Measurements from ENCODE around the gene MAML3. TPM values are rescaled to one million over a fixed set of nuclear protein-coding genes. Genes with fewer than 3 reads are reported as not detected.
A peak's percentile ranks its signal among the peaks of the same experiment; 100 is the strongest.

MAML3 gene
- total RNA-seq, 6 donors from 2014 or later = 9.6 to 31.4 (median 14.5) TPM

- Histone ChIP-seq H3K27ac (peak overlapping the region; percentile 78 to 88 (median 88)), H3K4me1 (peaks cover 24 to 37% (median 29%) of the 10 kb centered on the region in 4 donors), H3K9me3 (no peaks in the 10 kb centered on the region), H3K36me3 (no peaks in the 10 kb centered on the region), H3K4me3 (peak overlapping the region in 2 of 4 donors; percentile 2 to 3), H3K27me3 (no peaks in the 10 kb centered on the region)
- TF ChIP-seq EP300 (IDR thresholded peaks at IDR 0.05) (peak in 2 of 4 donors; percentile 18 to 68), POLR2AphosphoS5 (IDR thresholded peaks at IDR 0.05) (peak; percentile 69 to 73), CTCF (IDR thresholded peaks at IDR 0.05) (peak in 2 of 6 experiments; percentile 17 to 24), POLR2A (IDR thresholded peaks at IDR 0.05) (peak in 1 of 4 donors; percentile 49)
- DNase-seq (peak in 1 of 2 donors; percentile 76), ATAC-seq (ENCODE audit: low FRiP score in 2 of 2) (peak; percentile 87 to 89)
- 3 to 4% methylated on average over 6 to 10 of the region's 10 CpGs for WGBS, 2 donors
Observed at GRCh38 chr4:139740531-139741041, 413.4 kb downstream of the MAML3 start.

GRCh38 chr4:139740121-139740520 lies 413.9 kb downstream of the MAML3 start:
- H3K9me3 ChIP-seq = no peaks in the 10 kb centered on the region
- no peak overlapping the region for H3K4me3 ChIP-seq
- WGBS, 2 donors = 41 to 53% methylated on average over 5 of the region's 5 CpGs
- TF ChIP-seq EP300 (IDR thresholded peaks at IDR 0.05) = no peak
- no peak for TF ChIP-seq POLR2AphosphoS5 (IDR thresholded peaks at IDR 0.05)
- no peak for TF ChIP-seq POLR2A (IDR thresholded peaks at IDR 0.05)
- TF ChIP-seq CTCF (IDR thresholded peaks at IDR 0.05) = no peak
- peak in 1 of 2 donors; percentile 54 for ATAC-seq (ENCODE audit: low FRiP score in 2 of 2)
- peak overlapping the region; percentile 78 to 88 (median 88) for H3K27ac ChIP-seq
- H3K27me3 ChIP-seq = no peaks in the 10 kb centered on the region
- H3K36me3 ChIP-seq = no peaks in the 10 kb centered on the region
- peaks cover 29 to 41% (median 31%) of the 10 kb centered on the region in 4 donors for H3K4me1 ChIP-seq
- DNase-seq = no peak

DNA sequence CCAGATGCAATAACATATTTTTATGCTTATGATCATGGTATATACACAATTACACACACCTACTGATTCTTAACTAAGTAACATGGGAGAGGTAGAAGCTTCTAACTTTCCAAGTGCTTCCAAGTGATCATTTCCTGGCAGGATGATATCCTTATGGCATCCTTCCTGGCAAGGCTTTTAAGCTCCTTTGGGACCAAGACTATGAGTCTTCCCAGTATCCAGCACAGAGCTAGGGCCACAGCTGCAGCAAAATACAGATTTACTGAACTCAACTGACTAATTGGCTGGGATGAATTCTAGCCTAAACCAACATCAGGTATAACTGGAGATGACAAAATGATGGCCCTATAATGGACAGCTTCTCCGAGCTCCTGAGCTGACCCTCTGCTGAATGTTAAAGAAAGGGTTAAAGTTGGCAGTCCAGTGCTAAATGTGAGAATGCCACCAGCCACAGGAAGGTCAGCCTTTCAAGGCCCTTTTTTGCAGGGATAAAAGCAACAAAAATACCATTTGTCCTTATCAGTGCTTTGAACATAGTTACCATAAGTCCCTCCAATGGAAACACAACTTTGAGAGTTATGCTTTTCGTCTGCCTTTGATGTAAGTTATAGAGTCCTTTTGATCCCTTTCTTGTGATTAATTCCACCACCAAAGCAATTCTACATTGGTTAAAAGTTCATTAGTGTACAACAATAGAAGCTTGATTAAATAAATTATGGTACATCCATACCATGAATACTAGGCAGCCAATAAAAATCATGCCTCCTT lies 415.0 kb downstream of the MAML3 start:
- TF ChIP-seq POLR2A (IDR thresholded peaks at IDR 0.05) = no peak
- TF ChIP-seq CTCF (IDR thresholded peaks at IDR 0.05) = no peak
- no peak for TF ChIP-seq POLR2AphosphoS5 (IDR thresholded peaks at IDR 0.05)
- TF ChIP-seq EP300 (IDR thresholded peaks at IDR 0.05) = no peak
- no peak for ATAC-seq (ENCODE audit: low FRiP score in 2 of 2)
- H3K4me1 ChIP-seq = peaks cover 32 to 52% (median 36%) of the 10 kb centered on the region in 4 donors
- no peaks in the 10 kb centered on the region for H3K27me3 ChIP-seq
- no peaks in the 10 kb centered on the region for H3K9me3 ChIP-seq
- H3K36me3 ChIP-seq = no peaks in the 10 kb centered on the region
- WGBS, 2 donors = 86 to 98% methylated on average over 2 of the region's 2 CpGs
- no peak overlapping the region for H3K4me3 ChIP-seq
- DNase-seq = no peak
- H3K27ac ChIP-seq = peak overlapping the region in 1 of 4 donors; percentile 88

- WGBS, 2 donors = 76 to 84% methylated on average over 2 of the region's 2 CpGs
- no peaks in the 10 kb centered on the region for H3K27me3 ChIP-seq
- no peak for TF ChIP-seq EP300 (IDR thresholded peaks at IDR 0.05)
- TF ChIP-seq CTCF (IDR thresholded peaks at IDR 0.05) = no peak
- no peak for TF ChIP-seq POLR2A (IDR thresholded peaks at IDR 0.05)
- no peak for TF ChIP-seq POLR2AphosphoS5 (IDR thresholded peaks at IDR 0.05)
- no peaks in the 10 kb centered on the region for H3K9me3 ChIP-seq
- H3K36me3 ChIP-seq = no peaks in the 10 kb centered on the region
- no peak for ATAC-seq (ENCODE audit: low FRiP score in 2 of 2)
- no peak for DNase-seq
- H3K4me3 ChIP-seq = no peak overlapping the region
- peak overlapping the region; percentile 83 to 92 (median 89) for H3K27ac ChIP-seq
- peaks cover 32 to 56% (median 38%) of the 10 kb centered on the region in 4 donors for H3K4me1 ChIP-seq
Observed at GRCh38 chr4:139736661-139737060, 417.3 kb downstream of the MAML3 start.

Data from upper lobe of left lung (tissue), 6 donors.